Measurements from ENCODE around the gene PAM. TPM values are rescaled to one million over a fixed set of nuclear protein-coding genes. Genes with fewer than 3 reads are reported as not detected.

PAM gene
- total and polyA plus RNA-seq, 4 donors: 8.2 to 27.5 (median 13.7) TPM

DNA sequence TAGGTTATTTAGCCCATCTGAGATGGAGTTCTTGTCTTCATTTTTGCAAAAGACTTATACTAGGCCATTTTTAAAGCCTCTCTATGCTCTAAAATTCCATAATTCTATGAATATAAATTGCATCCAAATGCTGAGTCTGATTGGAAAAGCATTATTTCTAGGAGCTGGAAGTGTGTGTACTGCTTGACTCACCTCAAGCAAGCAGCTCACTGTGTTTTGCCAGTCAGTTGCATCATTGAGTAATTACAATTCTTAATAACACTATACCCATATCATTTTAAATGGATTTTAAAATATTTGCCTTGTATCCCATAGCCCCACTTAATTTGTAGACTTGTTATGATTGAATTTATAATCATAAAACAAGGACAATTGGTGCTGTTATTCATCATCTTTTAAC is 161.0 kb downstream of the PAM start:
- Histone ChIP-seq H3K36me3 (ENCODE audit: control insufficient read depth in 4 of 4, insufficient read depth in 3 of 4, low read depth in 1 of 4, low read length in 3 of 4) (no peaks in the 10 kb centered on the region), H3K27ac (ENCODE audit: low read depth in 1 of 2, low read length in 2 of 2) (no peak overlapping the region), H3K27me3 (ENCODE audit: control insufficient read depth in 4 of 4, insufficient read depth in 4 of 4, low read length in 3 of 4) (no peaks in the 10 kb centered on the region), H3K9ac (ENCODE audit: low read depth in 1 of 2, low read length in 2 of 2) (no peak overlapping the region), H3K4me1 (ENCODE audit: control insufficient read depth in 4 of 4, insufficient read depth in 4 of 4, low read length in 3 of 4) (no peaks in the 10 kb centered on the region), H3K4me3 (ENCODE audit: low read depth in 1 of 3, low read length in 3 of 3) (no peak overlapping the region), H3K9me3 (ENCODE audit: control insufficient read depth in 4 of 4, low read length in 3 of 4) (no peaks in the 10 kb centered on the region)
- TF ChIP-seq GABPA (IDR thresholded peaks at IDR 0.05 in 1 of 2, conservative IDR thresholded peaks at IDR 0.05 in 1 of 2) (no peak), RAD21 (IDR thresholded peaks at IDR 0.05) (no peak), FOXA1 (IDR thresholded peaks at IDR 0.05) (no peak), RXRA (IDR thresholded peaks at IDR 0.05) (no peak), FOXA2 (IDR thresholded peaks at IDR 0.05) (no peak), JUND (IDR thresholded peaks at IDR 0.05) (no peak), SP1 (IDR thresholded peaks at IDR 0.05) (no peak)
- TF ChIP-seq, protein P1, sequence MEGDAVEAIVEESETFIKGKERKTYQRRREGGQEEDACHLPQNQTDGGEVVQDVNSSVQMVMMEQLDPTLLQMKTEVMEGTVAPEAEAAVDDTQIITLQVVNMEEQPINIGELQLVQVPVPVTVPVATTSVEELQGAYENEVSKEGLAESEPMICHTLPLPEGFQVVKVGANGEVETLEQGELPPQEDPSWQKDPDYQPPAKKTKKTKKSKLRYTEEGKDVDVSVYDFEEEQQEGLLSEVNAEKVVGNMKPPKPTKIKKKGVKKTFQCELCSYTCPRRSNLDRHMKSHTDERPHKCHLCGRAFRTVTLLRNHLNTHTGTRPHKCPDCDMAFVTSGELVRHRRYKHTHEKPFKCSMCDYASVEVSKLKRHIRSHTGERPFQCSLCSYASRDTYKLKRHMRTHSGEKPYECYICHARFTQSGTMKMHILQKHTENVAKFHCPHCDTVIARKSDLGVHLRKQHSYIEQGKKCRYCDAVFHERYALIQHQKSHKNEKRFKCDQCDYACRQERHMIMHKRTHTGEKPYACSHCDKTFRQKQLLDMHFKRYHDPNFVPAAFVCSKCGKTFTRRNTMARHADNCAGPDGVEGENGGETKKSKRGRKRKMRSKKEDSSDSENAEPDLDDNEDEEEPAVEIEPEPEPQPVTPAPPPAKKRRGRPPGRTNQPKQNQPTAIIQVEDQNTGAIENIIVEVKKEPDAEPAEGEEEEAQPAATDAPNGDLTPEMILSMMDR (IDR thresholded peaks at IDR 0.05; ENCODE audit: low read depth, low read length, missing input control): no peak
- TF ChIP-seq, protein P2, sequence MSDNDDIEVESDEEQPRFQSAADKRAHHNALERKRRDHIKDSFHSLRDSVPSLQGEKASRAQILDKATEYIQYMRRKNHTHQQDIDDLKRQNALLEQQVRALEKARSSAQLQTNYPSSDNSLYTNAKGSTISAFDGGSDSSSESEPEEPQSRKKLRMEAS (IDR thresholded peaks at IDR 0.05): no peak
- TF ChIP-seq, protein P3, sequence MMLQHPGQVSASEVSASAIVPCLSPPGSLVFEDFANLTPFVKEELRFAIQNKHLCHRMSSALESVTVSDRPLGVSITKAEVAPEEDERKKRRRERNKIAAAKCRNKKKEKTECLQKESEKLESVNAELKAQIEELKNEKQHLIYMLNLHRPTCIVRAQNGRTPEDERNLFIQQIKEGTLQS (IDR thresholded peaks at IDR 0.05): no peak
- no peak for DNase-seq (ENCODE audit: low spot score)

DNA sequence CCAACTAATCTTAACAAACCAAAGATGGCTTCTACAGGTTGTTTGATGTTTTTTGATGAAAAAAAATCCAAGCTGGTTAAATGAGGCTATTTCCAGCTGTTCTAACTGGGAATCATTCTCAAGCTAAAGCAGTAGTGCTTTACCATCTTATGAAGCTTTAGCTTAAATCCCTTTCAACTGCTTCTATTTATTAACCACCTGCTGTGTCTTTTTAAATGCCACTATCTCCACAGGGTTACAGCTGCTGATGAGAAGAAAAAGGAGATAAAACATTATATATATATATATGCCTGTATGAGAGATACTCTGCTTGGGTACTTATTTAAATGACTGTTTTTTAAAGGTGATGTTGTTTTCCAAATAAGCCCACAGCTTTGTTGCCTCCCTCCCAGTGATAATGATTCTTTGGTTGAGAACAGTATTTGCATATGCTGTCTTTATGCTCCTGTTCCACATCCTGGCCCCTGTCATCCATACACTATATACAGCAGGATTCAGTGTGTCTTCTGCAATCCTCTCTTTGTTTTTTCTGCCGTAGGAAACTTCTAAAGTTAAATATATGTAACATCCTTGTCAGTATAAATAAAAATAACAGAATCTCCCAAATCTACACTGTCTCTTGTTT is 164.0 kb downstream of the PAM start:
- TF ChIP-seq NR2F2 (IDR thresholded peaks at IDR 0.05) (no peak), GABPA (IDR thresholded peaks at IDR 0.05 in 1 of 2, conservative IDR thresholded peaks at IDR 0.05 in 1 of 2) (no peak), FOXA2 (IDR thresholded peaks at IDR 0.05) (no peak), HNF4A (conservative IDR thresholded peaks at IDR 0.05) (no peak), FOXA1 (IDR thresholded peaks at IDR 0.05) (no peak), TAF1 (conservative IDR thresholded peaks at IDR 0.05) (no peak), RAD21 (IDR thresholded peaks at IDR 0.05) (no peak), HNF4G (IDR thresholded peaks at IDR 0.05) (no peak), YY1 (IDR thresholded peaks at IDR 0.05) (no peak), EGR1 (IDR thresholded peaks at IDR 0.05; ENCODE audit: low read depth in 2 of 2) (no peak), SP1 (IDR thresholded peaks at IDR 0.05) (no peak), RXRA (IDR thresholded peaks at IDR 0.05) (no peak), JUND (IDR thresholded peaks at IDR 0.05) (no peak)
- TF ChIP-seq, protein P4, sequence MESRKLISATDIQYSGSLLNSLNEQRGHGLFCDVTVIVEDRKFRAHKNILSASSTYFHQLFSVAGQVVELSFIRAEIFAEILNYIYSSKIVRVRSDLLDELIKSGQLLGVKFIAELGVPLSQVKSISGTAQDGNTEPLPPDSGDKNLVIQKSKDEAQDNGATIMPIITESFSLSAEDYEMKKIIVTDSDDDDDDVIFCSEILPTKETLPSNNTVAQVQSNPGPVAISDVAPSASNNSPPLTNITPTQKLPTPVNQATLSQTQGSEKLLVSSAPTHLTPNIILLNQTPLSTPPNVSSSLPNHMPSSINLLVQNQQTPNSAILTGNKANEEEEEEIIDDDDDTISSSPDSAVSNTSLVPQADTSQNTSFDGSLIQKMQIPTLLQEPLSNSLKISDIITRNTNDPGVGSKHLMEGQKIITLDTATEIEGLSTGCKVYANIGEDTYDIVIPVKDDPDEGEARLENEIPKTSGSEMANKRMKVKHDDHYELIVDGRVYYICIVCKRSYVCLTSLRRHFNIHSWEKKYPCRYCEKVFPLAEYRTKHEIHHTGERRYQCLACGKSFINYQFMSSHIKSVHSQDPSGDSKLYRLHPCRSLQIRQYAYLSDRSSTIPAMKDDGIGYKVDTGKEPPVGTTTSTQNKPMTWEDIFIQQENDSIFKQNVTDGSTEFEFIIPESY (IDR thresholded peaks at IDR 0.05): no peak
- TF ChIP-seq, protein P3 (IDR thresholded peaks at IDR 0.05): no peak
- TF ChIP-seq, protein P5, sequence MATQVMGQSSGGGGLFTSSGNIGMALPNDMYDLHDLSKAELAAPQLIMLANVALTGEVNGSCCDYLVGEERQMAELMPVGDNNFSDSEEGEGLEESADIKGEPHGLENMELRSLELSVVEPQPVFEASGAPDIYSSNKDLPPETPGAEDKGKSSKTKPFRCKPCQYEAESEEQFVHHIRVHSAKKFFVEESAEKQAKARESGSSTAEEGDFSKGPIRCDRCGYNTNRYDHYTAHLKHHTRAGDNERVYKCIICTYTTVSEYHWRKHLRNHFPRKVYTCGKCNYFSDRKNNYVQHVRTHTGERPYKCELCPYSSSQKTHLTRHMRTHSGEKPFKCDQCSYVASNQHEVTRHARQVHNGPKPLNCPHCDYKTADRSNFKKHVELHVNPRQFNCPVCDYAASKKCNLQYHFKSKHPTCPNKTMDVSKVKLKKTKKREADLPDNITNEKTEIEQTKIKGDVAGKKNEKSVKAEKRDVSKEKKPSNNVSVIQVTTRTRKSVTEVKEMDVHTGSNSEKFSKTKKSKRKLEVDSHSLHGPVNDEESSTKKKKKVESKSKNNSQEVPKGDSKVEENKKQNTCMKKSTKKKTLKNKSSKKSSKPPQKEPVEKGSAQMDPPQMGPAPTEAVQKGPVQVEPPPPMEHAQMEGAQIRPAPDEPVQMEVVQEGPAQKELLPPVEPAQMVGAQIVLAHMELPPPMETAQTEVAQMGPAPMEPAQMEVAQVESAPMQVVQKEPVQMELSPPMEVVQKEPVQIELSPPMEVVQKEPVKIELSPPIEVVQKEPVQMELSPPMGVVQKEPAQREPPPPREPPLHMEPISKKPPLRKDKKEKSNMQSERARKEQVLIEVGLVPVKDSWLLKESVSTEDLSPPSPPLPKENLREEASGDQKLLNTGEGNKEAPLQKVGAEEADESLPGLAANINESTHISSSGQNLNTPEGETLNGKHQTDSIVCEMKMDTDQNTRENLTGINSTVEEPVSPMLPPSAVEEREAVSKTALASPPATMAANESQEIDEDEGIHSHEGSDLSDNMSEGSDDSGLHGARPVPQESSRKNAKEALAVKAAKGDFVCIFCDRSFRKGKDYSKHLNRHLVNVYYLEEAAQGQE (IDR thresholded peaks at IDR 0.05): no peak
- TF ChIP-seq, protein P2 (IDR thresholded peaks at IDR 0.05): no peak
- TF ChIP-seq, protein P1 (IDR thresholded peaks at IDR 0.05; ENCODE audit: low read depth, low read length, missing input control): no peak
- Histone ChIP-seq H3K36me3 (ENCODE audit: control insufficient read depth in 4 of 4, insufficient read depth in 3 of 4, low read depth in 1 of 4, low read length in 3 of 4) (no peaks in the 10 kb centered on the region), H3K4me3 (ENCODE audit: low read depth in 1 of 3, low read length in 3 of 3) (no peak overlapping the region)

More for the DNA sequence above, 164.0 kb downstream of the PAM start:
- no peak for DNase-seq (ENCODE audit: low spot score)
- Histone ChIP-seq H3K4me1 (ENCODE audit: control insufficient read depth in 4 of 4, insufficient read depth in 4 of 4, low read length in 3 of 4) (no peaks in the 10 kb centered on the region), H3K27me3 (ENCODE audit: control insufficient read depth in 4 of 4, insufficient read depth in 4 of 4, low read length in 3 of 4) (no peaks in the 10 kb centered on the region), H3K9me3 (ENCODE audit: control insufficient read depth in 4 of 4, low read length in 3 of 4) (no peaks in the 10 kb centered on the region), H3K9ac (ENCODE audit: low read depth in 1 of 2, low read length in 2 of 2) (no peak overlapping the region), H3K27ac (ENCODE audit: low read depth in 1 of 2, low read length in 2 of 2) (no peak overlapping the region)
- 91% methylated on average over 1 of the region's 1 CpG for WGBS
